Type B pancreatic cell (in vitro differentiated cells): ENCODE data around the gene MRPL53. TPM values are rescaled to one million over a fixed set of nuclear protein-coding genes. Genes with fewer than 3 reads are reported as not detected.
A peak's percentile ranks its signal among the peaks of the same experiment; 100 is the strongest.

Experiments
- DNase-seq: peaks from one replicate; pipeline ENCODE4 v3.0.0; 2021; ENCODE audit warnings: mixed read lengths; ENCODE audit not compliant: unreplicated experiment; ENCODE audit errors: extremely low spot score
- H3K27ac Mint-ChIP-seq: 2 replicates; pipeline ENCODE4 v1.8.0; 2021; ENCODE audit warnings: mild to moderate bottlenecking, mixed read lengths
- H3K27me3 Mint-ChIP-seq: 2 replicates; pipeline ENCODE4 v1.8.0; 2021; ENCODE audit warnings: mixed read lengths
- H3K36me3 Mint-ChIP-seq: 2 replicates; pipeline ENCODE4 v1.8.0; 2021; ENCODE audit warnings: mixed read lengths
- H3K4me1 Mint-ChIP-seq: one replicate; pipeline ENCODE4 v1.8.0; 2021; ENCODE audit warnings: mixed read lengths; ENCODE audit not compliant: unreplicated experiment
- H3K4me3 Mint-ChIP-seq: 2 replicates; pipeline ENCODE4 v1.8.0; 2021; ENCODE audit warnings: mild to moderate bottlenecking, mixed read lengths
- H3K9me3 Mint-ChIP-seq: 2 replicates; pipeline ENCODE4 v1.8.0; 2021; ENCODE audit warnings: mixed read lengths
- total RNA-seq: library from RNA; stranded (reverse); gene quantifications from 2 replicates; pipeline ENCODE4 v1.2.1, GENCODE V29; 2021; ENCODE audit warnings: low replicate concordance
- TF ChIP-seq, protein P1 (sequence below): fragments of 200-600 bp; sonication (generic); conservative IDR thresholded peaks from 2 replicates; pipeline ENCODE4 v1.5.0; 2021; ENCODE audit warnings: antibody characterized with exemption, mild to moderate bottlenecking

MRPL53 gene
- total RNA-seq, 1 donor from 2014 or later, result 76.1 TPM

DNA sequence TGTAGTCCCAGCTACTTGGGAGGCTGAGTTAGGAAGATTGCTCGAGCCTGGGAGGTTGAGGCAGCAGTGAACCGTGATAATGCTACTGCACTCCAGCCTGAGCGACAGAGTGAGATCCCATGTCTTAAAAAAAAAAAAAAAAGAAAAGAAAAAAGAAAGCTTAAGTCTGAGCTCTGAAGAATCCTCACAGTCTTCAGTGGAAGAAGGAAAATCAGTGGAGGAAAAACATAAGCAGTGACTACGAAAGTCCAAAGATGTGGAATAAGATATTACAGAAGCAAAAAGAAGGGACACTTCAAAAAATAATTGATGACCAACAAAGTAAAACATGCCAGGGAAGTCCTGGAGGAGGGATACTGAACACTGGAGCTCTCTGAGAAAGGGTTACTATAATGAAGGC, 37.8 kb upstream of the MRPL53 start:
- Mint-ChIP-seq H3K4me3 (no peak overlapping the region), H3K4me1 (peaks cover 15% of the 10 kb centered on the region), H3K9me3 (no peaks in the 10 kb centered on the region), H3K27ac (no peak overlapping the region), H3K36me3 (peaks cover 8% of the 10 kb centered on the region), H3K27me3 (peaks cover 65% of the 10 kb centered on the region)
- DNase-seq, result no peak
- TF ChIP-seq, protein P1, sequence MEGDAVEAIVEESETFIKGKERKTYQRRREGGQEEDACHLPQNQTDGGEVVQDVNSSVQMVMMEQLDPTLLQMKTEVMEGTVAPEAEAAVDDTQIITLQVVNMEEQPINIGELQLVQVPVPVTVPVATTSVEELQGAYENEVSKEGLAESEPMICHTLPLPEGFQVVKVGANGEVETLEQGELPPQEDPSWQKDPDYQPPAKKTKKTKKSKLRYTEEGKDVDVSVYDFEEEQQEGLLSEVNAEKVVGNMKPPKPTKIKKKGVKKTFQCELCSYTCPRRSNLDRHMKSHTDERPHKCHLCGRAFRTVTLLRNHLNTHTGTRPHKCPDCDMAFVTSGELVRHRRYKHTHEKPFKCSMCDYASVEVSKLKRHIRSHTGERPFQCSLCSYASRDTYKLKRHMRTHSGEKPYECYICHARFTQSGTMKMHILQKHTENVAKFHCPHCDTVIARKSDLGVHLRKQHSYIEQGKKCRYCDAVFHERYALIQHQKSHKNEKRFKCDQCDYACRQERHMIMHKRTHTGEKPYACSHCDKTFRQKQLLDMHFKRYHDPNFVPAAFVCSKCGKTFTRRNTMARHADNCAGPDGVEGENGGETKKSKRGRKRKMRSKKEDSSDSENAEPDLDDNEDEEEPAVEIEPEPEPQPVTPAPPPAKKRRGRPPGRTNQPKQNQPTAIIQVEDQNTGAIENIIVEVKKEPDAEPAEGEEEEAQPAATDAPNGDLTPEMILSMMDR, result no peak

DNA sequence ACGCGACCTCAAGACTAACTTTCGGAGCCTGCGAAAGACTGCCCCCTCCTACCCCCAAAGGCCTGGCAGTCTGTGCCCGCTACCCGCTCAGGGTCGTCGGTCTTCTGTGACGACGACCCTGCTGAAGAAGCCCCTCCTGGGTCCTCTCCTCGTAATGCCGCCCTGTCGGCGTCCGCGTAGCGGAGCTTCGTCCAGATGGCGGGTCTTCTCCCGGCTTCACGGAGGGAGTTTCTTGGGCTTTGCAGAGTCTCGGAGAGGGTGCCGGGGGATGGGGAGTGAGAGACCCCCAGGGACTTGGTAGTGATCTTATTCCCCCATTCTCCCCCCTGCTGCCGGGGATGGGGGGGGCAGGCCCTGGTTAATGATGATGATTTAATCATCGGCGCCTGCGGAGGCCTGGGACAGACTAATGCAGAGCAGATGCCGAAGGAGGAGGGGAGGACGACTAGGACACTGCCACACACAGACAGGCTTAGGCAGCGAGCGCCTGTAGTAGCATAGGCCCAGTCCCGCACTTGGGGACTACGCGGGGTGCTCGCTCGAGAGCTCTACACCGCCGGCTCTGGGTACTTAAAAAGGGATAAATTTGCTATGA, 35.5 kb upstream of the MRPL53 start:
- peaks cover 73% of the 10 kb centered on the region for H3K27me3 Mint-ChIP-seq
- TF ChIP-seq, protein P1, result no peak
- H3K27ac Mint-ChIP-seq, result peak overlapping the region; percentile 99

DNA sequence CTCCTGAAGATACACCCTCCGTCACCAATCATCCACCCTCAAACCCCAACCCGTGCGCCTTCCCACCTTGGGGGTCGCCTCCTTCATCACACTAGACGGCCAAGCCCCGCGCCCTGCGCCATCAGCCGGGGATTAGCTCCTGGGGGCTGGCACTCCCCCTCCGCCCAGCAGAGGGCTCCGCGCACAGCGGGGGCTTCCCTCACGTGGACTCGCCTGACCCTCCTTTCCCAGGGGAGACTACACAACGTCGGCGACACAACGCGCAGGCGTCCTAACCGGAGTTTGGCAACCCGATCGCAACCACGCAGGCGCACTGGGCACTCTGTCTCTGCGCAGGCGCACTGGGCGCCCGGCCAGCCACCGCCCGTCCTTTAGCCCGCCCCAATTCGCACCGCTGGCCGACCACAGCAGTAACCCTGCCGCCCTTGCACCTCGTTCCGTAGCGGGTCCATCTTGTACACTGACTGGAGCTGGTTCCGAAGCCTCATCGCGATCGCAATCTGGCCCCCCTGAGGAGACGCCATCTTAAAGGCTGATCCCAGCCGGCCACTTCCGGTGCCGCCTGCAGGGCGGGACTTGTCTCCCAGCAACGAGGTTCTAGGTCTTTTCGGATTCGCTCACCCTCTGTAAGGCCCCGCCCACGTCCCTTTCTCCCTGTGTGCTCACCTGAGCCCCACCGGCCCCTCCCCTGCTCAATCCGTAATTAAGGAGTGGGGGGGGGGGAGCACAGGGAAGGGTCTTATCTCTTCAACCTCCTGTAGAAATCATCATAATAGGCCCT, 34.9 kb upstream of the MRPL53 start, which contains the start of gene PCGF1:
PCGF1 (minus strand) TSS at position 551 of the 781 bp plus-strand sequence; CDS start at position 524, 27 bp downstream.
- peak; percentile 96 for DNase-seq
- H3K36me3 Mint-ChIP-seq, result peaks cover 22% of the 10 kb centered on the region
- peaks cover 30% of the 10 kb centered on the region for H3K4me1 Mint-ChIP-seq
- no peaks in the 10 kb centered on the region for H3K9me3 Mint-ChIP-seq
- peak within 1 kb of the TSS; percentile 99 for H3K27ac Mint-ChIP-seq
- peak within 1 kb of the TSS; percentile 99 for H3K4me3 Mint-ChIP-seq
- TF ChIP-seq, protein P1, result peak; percentile 75
- H3K27me3 Mint-ChIP-seq, result peaks cover 72% of the 10 kb centered on the region

More for the DNA sequence above, 35.5 kb upstream of the MRPL53 start:
- Mint-ChIP-seq H3K36me3 (peaks cover 22% of the 10 kb centered on the region), H3K4me3 (peak overlapping the region; percentile 99), H3K9me3 (no peaks in the 10 kb centered on the region), H3K4me1 (peaks cover 26% of the 10 kb centered on the region)
- peak; percentile 77 for DNase-seq

DNA sequence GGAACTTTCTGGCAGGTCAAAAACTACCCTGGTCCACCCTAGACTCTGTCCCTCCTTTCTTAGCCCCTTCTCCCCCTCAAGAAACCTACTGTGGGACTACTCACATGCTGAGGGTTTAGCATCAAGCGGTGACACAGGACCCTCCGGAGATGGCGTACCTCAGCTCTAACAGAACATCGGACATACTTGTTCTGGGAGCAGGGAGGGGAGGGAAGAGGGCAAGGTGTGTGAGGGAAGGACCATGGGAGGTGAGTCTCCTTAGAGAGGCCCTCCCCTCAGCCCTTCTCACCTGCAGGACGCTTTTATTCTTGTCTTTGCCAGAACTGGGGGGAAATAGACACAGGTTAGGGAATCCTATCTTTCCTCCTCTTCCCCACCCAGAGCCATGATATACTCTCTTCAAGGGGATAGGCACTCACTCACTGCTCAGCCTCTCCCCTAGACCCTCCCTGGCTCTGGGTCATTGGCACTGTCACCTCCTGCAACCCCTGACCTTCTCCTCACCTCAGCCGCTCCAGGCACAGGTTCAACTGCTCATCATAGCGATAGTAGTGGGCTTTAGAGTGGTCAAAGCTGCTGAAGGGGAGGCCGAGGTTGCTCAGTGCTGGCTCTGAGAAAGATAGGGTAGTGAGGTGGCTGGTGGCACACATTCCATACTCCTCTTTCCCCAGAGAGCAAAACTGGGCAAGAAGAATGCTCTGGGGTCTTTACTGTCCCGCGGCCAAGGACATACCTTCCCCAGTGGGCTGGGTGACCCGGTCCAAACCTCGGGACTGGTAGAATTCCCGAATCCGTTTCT, 33.2 kb upstream of the MRPL53 start:
- Mint-ChIP-seq H3K27me3 (peaks cover 73% of the 10 kb centered on the region), H3K4me1 (peaks cover 45% of the 10 kb centered on the region), H3K4me3 (peak overlapping the region; percentile 86), H3K36me3 (peaks cover 22% of the 10 kb centered on the region), H3K9me3 (no peaks in the 10 kb centered on the region), H3K27ac (no peak overlapping the region)
- TF ChIP-seq, protein P1, result no peak
- no peak for DNase-seq

DNA sequence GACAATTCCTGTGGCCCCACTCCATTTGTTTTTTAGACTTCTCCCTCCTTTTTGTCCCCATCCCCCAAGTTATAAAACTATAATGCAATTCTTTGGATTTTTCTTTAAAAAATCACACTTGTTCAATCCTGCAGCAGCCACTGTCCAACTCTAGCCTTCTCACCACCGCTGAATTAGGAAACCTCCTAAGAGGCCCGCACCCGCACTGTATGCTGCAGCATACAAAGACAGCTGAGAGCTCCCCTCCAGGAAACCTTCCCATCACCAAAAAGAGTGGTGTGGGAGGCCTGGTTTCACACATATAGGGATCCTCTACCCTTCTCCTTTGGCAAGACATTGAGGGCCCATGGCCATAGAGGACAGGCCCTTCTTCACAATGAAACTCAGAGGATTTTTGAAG, 32.1 kb upstream of the MRPL53 start:
- peaks cover 45% of the 10 kb centered on the region for H3K4me1 Mint-ChIP-seq
- DNase-seq, result no peak
- H3K4me3 Mint-ChIP-seq, result peak overlapping the region; percentile 86
- TF ChIP-seq, protein P1, result no peak
- H3K27ac Mint-ChIP-seq, result peak overlapping the region; percentile 51
- peaks cover 73% of the 10 kb centered on the region for H3K27me3 Mint-ChIP-seq
- peaks cover 22% of the 10 kb centered on the region for H3K36me3 Mint-ChIP-seq
- H3K9me3 Mint-ChIP-seq, result no peaks in the 10 kb centered on the region
